ENCODE measurements around the gene GTPBP3.

The GTPBP3 gene

GRCh38 chr19:17303167-17303939 lies 34.0 kb upstream of the GTPBP3 start, which contains the start of gene ABHD8:
Gene ABHD8 (minus strand): TSS chr19:17303425. CDS start chr19:17301616, 1,809 bp downstream.
- Histone ChIP-seq H3K36me3 (ENCODE audit: low read length) (peaks cover under 1% of the 10 kb centered on the region; the same call in 1 of the 2 replicates), H2AFZ (ENCODE audit: low read depth, low read length, severe bottlenecking) (peak within 1 kb of the TSS; percentile 72), H3K9me2 (replicated peaks; ENCODE audit: insufficient read depth, low read length) (no peaks in the 10 kb centered on the region), H3K4me2 (ENCODE audit: low read depth, low read length, poor library complexity, severe bottlenecking) (peak within 1 kb of the TSS; percentile 85), H3K27ac (ENCODE audit: low read depth, low read length) (peak within 1 kb of the TSS; percentile 71), H3F3A (ENCODE audit: insufficient read depth) (peaks cover 25% of the 10 kb centered on the region), H3K9ac (ENCODE audit: low read length) (peak within 1 kb of the TSS; percentile 76), H3K79me2 (ENCODE audit: insufficient read depth, low read length) (peaks cover 8% of the 10 kb centered on the region; the same call in 1 of the 2 replicates), H4K20me1 (ENCODE audit: low read depth, low read length) (no peaks in the 10 kb centered on the region), H3K4me3 (ENCODE audit: insufficient read depth, low read length, poor library complexity, severe bottlenecking) (peak within 1 kb of the TSS; percentile 79), H3K27me3 (ENCODE audit: low read length) (no peaks in the 10 kb centered on the region), H3K9me3 (ENCODE audit: insufficient read depth, low read length) (no peaks in the 10 kb centered on the region)
- TF ChIP-seq EZH2phosphoT487 (conservative IDR thresholded peaks at IDR 0.05; ENCODE audit: low read length) (no peak), CTCF (IDR thresholded peaks at IDR 0.05; ENCODE audit: insufficient read depth, low read length, poor library complexity, severe bottlenecking) (peak; percentile 17)

GRCh38 chr19:17303940-17304267 lies 33.4 kb upstream of the GTPBP3 start:
- H3K9me2 ChIP-seq (replicated peaks; ENCODE audit: insufficient read depth, low read length) = no peaks in the 10 kb centered on the region

GRCh38 chr19:17304386-17305215 lies 32.8 kb upstream of the GTPBP3 start:
- Histone ChIP-seq H3K4me2 (ENCODE audit: low read depth, low read length, poor library complexity, severe bottlenecking) (peak overlapping the region; percentile 47), H3F3A (ENCODE audit: insufficient read depth) (peaks cover 25% of the 10 kb centered on the region), H3K27me3 (ENCODE audit: low read length) (no peaks in the 10 kb centered on the region), H3K9ac (ENCODE audit: low read length) (no peak overlapping the region), H3K79me2 (ENCODE audit: insufficient read depth, low read length) (peaks cover 10% of the 10 kb centered on the region), H3K36me3 (ENCODE audit: low read length) (no peaks in the 10 kb centered on the region), H2AFZ (ENCODE audit: low read depth, low read length, severe bottlenecking) (no peak overlapping the region), H3K9me2 (replicated peaks; ENCODE audit: insufficient read depth, low read length) (no peaks in the 10 kb centered on the region), H3K9me3 (ENCODE audit: insufficient read depth, low read length) (no peaks in the 10 kb centered on the region), H3K4me3 (ENCODE audit: insufficient read depth, low read length, poor library complexity, severe bottlenecking) (no peak overlapping the region), H3K27ac (ENCODE audit: low read depth, low read length) (peak overlapping the region; percentile 46), H4K20me1 (ENCODE audit: low read depth, low read length) (no peaks in the 10 kb centered on the region)
- TF ChIP-seq EZH2phosphoT487 (conservative IDR thresholded peaks at IDR 0.05; ENCODE audit: low read length) (no peak), CTCF (IDR thresholded peaks at IDR 0.05; ENCODE audit: insufficient read depth, low read length, poor library complexity, severe bottlenecking) (no peak)

More at GRCh38 chr19:17303940-17304267, 33.4 kb upstream of the GTPBP3 start:
- Histone ChIP-seq H3K27ac (ENCODE audit: low read depth, low read length) (no peak overlapping the region), H4K20me1 (ENCODE audit: low read depth, low read length) (no peaks in the 10 kb centered on the region), H3K27me3 (ENCODE audit: low read length) (no peaks in the 10 kb centered on the region), H3K9ac (ENCODE audit: low read length) (no peak overlapping the region; the same call in 1 of the 2 replicates), H3K4me2 (ENCODE audit: low read depth, low read length, poor library complexity, severe bottlenecking) (peak overlapping the region; percentile 85), H3K36me3 (ENCODE audit: low read length) (no peaks in the 10 kb centered on the region), H3F3A (ENCODE audit: insufficient read depth) (peaks cover 25% of the 10 kb centered on the region), H2AFZ (ENCODE audit: low read depth, low read length, severe bottlenecking) (no peak overlapping the region), H3K9me3 (ENCODE audit: insufficient read depth, low read length) (no peaks in the 10 kb centered on the region), H3K79me2 (ENCODE audit: insufficient read depth, low read length) (peaks cover 8% of the 10 kb centered on the region; the same call in 1 of the 2 replicates), H3K4me3 (ENCODE audit: insufficient read depth, low read length, poor library complexity, severe bottlenecking) (no peak overlapping the region)
- no peak for TF ChIP-seq CTCF (IDR thresholded peaks at IDR 0.05; ENCODE audit: insufficient read depth, low read length, poor library complexity, severe bottlenecking)
- TF ChIP-seq EZH2phosphoT487 (conservative IDR thresholded peaks at IDR 0.05; ENCODE audit: low read length) = no peak

All from SU-DHL-6 (cell line).